BLaER1 treated with 17β-estradiol and CSF1 and Interleukin-3, amounts not matched to agents 10 nM and 100 nM (cell line): ENCODE measurements around the gene ADGRE3.

Source experiments
- H3K27ac ChIP-seq, 11 experiments: shearing (Covaris generic); formaldehyde crosslinking; 2 replicates each; pipeline ENCODE4 v1.8.1; 2022
- H3K27me3 ChIP-seq, 11 experiments: shearing (Covaris generic); formaldehyde crosslinking; 2 replicates each; pipeline ENCODE4 v1.8.1; 2022
- H3K36me3 ChIP-seq, 11 experiments: shearing (Covaris generic); formaldehyde crosslinking; 2 replicates each; pipeline ENCODE4 v1.8.1; 2022
- H3K4me1 ChIP-seq, 10 experiments: shearing (Covaris generic); formaldehyde crosslinking; 2 replicates each; pipeline ENCODE4 v1.8.1; 2022
- H3K4me2 ChIP-seq, 11 experiments: shearing (Covaris generic); formaldehyde crosslinking; 2 replicates each; pipeline ENCODE4 v1.8.1; 2022
- H3K4me3 ChIP-seq, 10 experiments: shearing (Covaris generic); formaldehyde crosslinking; 2 replicates each; pipeline ENCODE4 v1.8.1; 2022
- H3K9ac ChIP-seq, 11 experiments: shearing (Covaris generic); formaldehyde crosslinking; 2 replicates each; pipeline ENCODE4 v1.8.1; 2022
- H3K9me3 ChIP-seq, 11 experiments: shearing (Covaris generic); formaldehyde crosslinking; replicated peaks in 1 of 11; 2 replicates each; pipeline ENCODE4 v1.8.1; 2022
- H4K20me1 ChIP-seq, 11 experiments: shearing (Covaris generic); formaldehyde crosslinking; 2 replicates each; pipeline ENCODE4 v1.8.1; 2022
- Cebpa-rat ChIP-seq, 11 experiments: shearing (Covaris generic); IDR thresholded peaks; 2 replicates each; pipeline ENCODE4 v1.8.1; 2022

Gene ADGRE3

GRCh38 chr19:14699641-14700040 lies 25.0 kb upstream of the ADGRE3 start:
- Histone ChIP-seq H3K4me1 (peaks cover 0 to 8% (median 0%) of the 10 kb centered on the region in 10 experiments; a peak in 1 of 20 replicates), H3K9ac (no peak overlapping the region), H3K36me3 (peaks cover 91 to 100% (median 94%) of the 10 kb centered on the region in 11 experiments), H3K9me3 (peaks cover 26 to 45% (median 33%) of the 10 kb centered on the region in 11 experiments), H4K20me1 (peaks cover 0 to 4% (median 0%) of the 10 kb centered on the region in 11 experiments; a peak in 6 of 22 replicates), H3K27me3 (no peaks in the 10 kb centered on the region), H3K27ac (no peak overlapping the region), H3K4me2 (no peak overlapping the region), H3K4me3 (no peak overlapping the region)
- TF ChIP-seq Cebpa-rat (IDR thresholded peaks at IDR 0.05): no peak

GRCh38 chr19:14695471-14695870 lies 20.8 kb upstream of the ADGRE3 start:
- no peak for TF ChIP-seq Cebpa-rat (IDR thresholded peaks at IDR 0.05)
- peaks cover 0 to 8% (median 0%) of the 10 kb centered on the region in 11 experiments; a peak in 4 of 22 replicates for H3K9me3 ChIP-seq
- H3K27me3 ChIP-seq: no peaks in the 10 kb centered on the region
- no peak overlapping the region for H3K4me3 ChIP-seq
- peaks cover 67 to 78% (median 72%) of the 10 kb centered on the region in 11 experiments for H3K36me3 ChIP-seq
- H3K4me2 ChIP-seq: no peak overlapping the region
- no peak overlapping the region for H3K27ac ChIP-seq
- no peak overlapping the region for H3K9ac ChIP-seq
- H4K20me1 ChIP-seq: peaks cover 0 to 19% (median 5%) of the 10 kb centered on the region in 11 experiments; a peak in 10 of 22 replicates
- H3K4me1 ChIP-seq: peaks cover 8 to 30% (median 14%) of the 10 kb centered on the region in 10 experiments; a peak in 19 of 20 replicates

DNA sequence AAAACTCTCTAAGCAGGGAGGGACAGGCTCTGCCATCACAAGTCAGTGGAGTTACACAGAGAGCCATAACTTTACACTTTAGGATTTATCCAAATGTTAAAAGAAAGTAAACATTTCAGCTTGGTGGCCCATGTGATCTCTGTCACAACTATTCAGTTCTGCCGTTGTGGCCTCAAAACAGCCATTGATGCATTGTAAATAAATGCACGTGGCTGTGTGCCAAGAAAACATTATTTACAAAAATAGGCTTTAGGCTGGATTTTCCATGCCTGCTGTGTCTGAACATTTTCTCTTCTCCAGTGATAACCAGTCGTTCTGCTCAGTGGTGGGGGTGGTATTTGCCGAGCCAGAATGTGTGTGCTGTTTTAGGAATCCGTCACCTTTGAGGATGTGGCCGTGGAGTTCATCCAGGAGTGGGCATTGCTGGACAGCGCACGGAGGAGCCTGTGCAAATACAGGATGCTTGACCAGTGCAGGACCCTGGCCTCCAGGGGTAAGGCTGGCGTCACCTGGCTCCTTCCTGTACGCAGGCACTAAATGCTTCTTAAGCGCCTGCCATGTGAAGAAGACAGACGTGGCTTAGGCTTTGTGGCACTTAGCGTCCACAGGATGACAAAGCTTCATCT lies 20.1 kb upstream of the ADGRE3 start:
- Histone ChIP-seq H3K9me3 (peaks cover 0 to 1% (median 0%) of the 10 kb centered on the region in 11 experiments; a peak in 1 of 22 replicates), H3K4me1 (peaks cover 9 to 30% (median 15%) of the 10 kb centered on the region in 10 experiments; a peak in 19 of 20 replicates), H3K4me2 (no peak overlapping the region), H4K20me1 (peaks cover 0 to 19% (median 5%) of the 10 kb centered on the region in 11 experiments; a peak in 10 of 22 replicates), H3K4me3 (no peak overlapping the region), H3K27me3 (no peaks in the 10 kb centered on the region), H3K27ac (no peak overlapping the region), H3K36me3 (peaks cover 60 to 70% (median 64%) of the 10 kb centered on the region in 11 experiments), H3K9ac (no peak overlapping the region)
- TF ChIP-seq Cebpa-rat (IDR thresholded peaks at IDR 0.05): no peak

DNA sequence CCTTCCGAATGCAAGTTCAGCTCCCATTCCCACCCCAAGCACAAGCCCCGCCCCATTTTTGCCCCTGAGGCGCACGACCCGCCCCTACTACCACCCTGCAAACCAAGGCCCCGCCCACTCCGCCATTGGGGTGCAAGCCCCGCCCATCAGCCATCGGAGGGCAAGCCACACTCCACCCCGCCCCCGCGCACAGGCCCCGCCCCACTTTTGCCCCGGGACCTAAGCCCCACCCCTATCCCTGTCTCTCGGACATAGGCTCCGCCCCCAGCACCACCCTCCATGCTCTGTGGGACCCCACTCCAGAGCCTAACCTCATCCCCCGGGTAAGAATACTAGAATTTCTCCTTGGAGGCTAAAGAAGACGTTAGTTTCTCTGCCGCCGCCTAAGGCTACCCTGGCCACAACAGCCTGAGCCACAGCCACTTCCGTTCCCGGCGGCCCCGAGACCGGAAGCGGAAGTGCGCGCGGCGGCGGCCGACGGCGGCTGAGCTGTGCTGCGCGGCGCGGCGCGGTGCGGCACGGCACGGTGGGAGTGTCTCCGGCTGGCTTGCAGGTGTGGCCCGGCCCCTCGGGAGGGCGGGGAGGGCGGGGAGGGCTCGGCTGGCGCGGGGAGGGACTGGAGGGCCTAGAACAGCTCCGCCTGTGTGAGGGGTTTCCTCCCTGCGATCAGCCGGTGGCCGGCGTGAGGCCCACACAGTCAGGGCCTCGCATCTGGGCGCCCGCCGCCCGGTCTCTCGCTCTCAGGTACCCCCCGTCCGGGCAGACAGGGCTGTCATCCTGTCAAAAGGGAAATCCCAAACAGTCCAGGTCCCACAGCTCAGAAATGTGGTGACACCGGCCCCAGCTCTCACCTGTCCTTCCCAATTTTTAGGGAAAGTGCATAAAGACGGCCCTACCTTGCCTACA lies 15.2 kb upstream of the ADGRE3 start, which contains the start of gene ZNF333:
TSS of gene ZNF333 (plus strand) at position 451 of the 906 bp plus-strand sequence. CDS start 3,444 bp downstream, outside the sequence.
- H3K27me3 ChIP-seq: no peaks in the 10 kb centered on the region
- no peaks in the 10 kb centered on the region for H3K9me3 ChIP-seq
- peaks cover 25 to 61% (median 41%) of the 10 kb centered on the region in 10 experiments for H3K4me1 ChIP-seq
- H3K4me3 ChIP-seq: peak within 1 kb of the TSS; percentile 76 to 94 (median 86)
- peak within 1 kb of the TSS; percentile 89 to 98 (median 96) for H3K27ac ChIP-seq
- peak within 1 kb of the TSS; percentile 86 to 96 (median 91) for H3K9ac ChIP-seq
- peaks cover 0 to 19% (median 5%) of the 10 kb centered on the region in 11 experiments; a peak in 9 of 22 replicates for H4K20me1 ChIP-seq
- peak within 1 kb of the TSS; percentile 87 to 96 (median 91) for H3K4me2 ChIP-seq
- H3K36me3 ChIP-seq: peaks cover 16 to 24% (median 21%) of the 10 kb centered on the region in 11 experiments
- no peak for TF ChIP-seq Cebpa-rat (IDR thresholded peaks at IDR 0.05)

- H4K20me1 ChIP-seq: no peaks in the 10 kb centered on the region
- H3K36me3 ChIP-seq: no peaks in the 10 kb centered on the region
- TF ChIP-seq Cebpa-rat (IDR thresholded peaks at IDR 0.05): no peak
- H3K9me3 ChIP-seq: no peaks in the 10 kb centered on the region; a peak in 1 of 22 replicates
- no peak overlapping the region for H3K27ac ChIP-seq
- H3K4me3 ChIP-seq: no peak overlapping the region
- no peaks in the 10 kb centered on the region for H3K27me3 ChIP-seq
- H3K9ac ChIP-seq: no peak overlapping the region
- no peak overlapping the region for H3K4me2 ChIP-seq
- H3K4me1 ChIP-seq: peaks cover 34 to 78% (median 61%) of the 10 kb centered on the region in 10 experiments
Measured at GRCh38 chr19:14686411-14686810, 11.8 kb upstream of the ADGRE3 start.

DNA sequence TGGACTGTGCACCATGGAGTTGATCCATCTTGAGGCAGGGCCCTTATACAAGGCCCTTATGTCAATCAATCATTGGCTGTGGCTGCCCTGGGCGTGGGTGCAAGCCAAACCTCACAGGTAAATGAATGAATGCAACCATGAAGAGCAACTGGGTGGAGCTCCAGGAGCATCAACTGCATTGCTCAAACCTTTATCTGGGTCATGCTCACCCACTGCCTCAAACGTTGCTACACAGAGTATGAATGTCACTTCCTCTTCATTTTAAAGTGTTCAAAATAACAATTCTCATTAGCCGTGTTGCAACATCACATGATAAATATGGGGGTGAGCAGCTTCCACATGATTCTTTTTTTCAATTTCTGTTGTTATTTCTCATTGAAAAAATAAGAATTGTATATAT lies 8.8 kb upstream of the ADGRE3 start:
- H3K27me3 ChIP-seq: no peaks in the 10 kb centered on the region
- H3K36me3 ChIP-seq: no peaks in the 10 kb centered on the region
- no peaks in the 10 kb centered on the region; a peak in 1 of 22 replicates for H3K9me3 ChIP-seq

GRCh38 chr19:14682084-14682483 lies 7.4 kb upstream of the ADGRE3 start:
- no peaks in the 10 kb centered on the region; a peak in 1 of 22 replicates for H3K9me3 ChIP-seq
- H3K4me3 ChIP-seq: no peak overlapping the region
- H3K9ac ChIP-seq: no peak overlapping the region
- H3K36me3 ChIP-seq: no peaks in the 10 kb centered on the region
- peak overlapping the region in 3 of 11 experiments; percentile 71 to 90 (median 81); a peak in 5 of 22 replicates for H3K4me2 ChIP-seq
- peaks cover 6 to 64% (median 37%) of the 10 kb centered on the region in 10 experiments; a peak in 19 of 20 replicates for H3K4me1 ChIP-seq
- peak overlapping the region in 3 of 11 experiments; percentile 80 to 86 (median 85); a peak in 5 of 22 replicates for H3K27ac ChIP-seq
- H3K27me3 ChIP-seq: no peaks in the 10 kb centered on the region
- no peak for TF ChIP-seq Cebpa-rat (IDR thresholded peaks at IDR 0.05)
- H4K20me1 ChIP-seq: no peaks in the 10 kb centered on the region

More for the DNA sequence above, 8.8 kb upstream of the ADGRE3 start:
- Histone ChIP-seq H3K4me2 (peak overlapping the region; percentile 3 to 90 (median 75); a peak in 20 of 22 replicates), H3K27ac (peak overlapping the region in 10 of 11 experiments; percentile 45 to 86 (median 72); a peak in 18 of 22 replicates), H3K4me1 (peaks cover 13 to 74% (median 40%) of the 10 kb centered on the region in 10 experiments), H3K4me3 (no peak overlapping the region), H4K20me1 (no peaks in the 10 kb centered on the region), H3K9ac (peak overlapping the region in 8 of 11 experiments; percentile 4 to 65 (median 48); a peak in 11 of 22 replicates)
- TF ChIP-seq Cebpa-rat (IDR thresholded peaks at IDR 0.05): peak in 9 of 11 experiments; percentile 36 to 92 (median 81); a peak in 13 of 22 replicates

GRCh38 chr19:14678199-14678598 lies 3.6 kb upstream of the ADGRE3 start:
- peaks cover 9 to 69% (median 39%) of the 10 kb centered on the region in 10 experiments; a peak in 19 of 20 replicates for H3K4me1 ChIP-seq
- no peaks in the 10 kb centered on the region for H3K36me3 ChIP-seq
- no peak overlapping the region for H3K4me3 ChIP-seq
- H4K20me1 ChIP-seq: no peaks in the 10 kb centered on the region
- no peaks in the 10 kb centered on the region for H3K27me3 ChIP-seq
- H3K9ac ChIP-seq: no peak overlapping the region
- TF ChIP-seq Cebpa-rat (IDR thresholded peaks at IDR 0.05): no peak
- H3K27ac ChIP-seq: no peak overlapping the region
- H3K9me3 ChIP-seq: no peaks in the 10 kb centered on the region; a peak in 1 of 22 replicates
- H3K4me2 ChIP-seq: no peak overlapping the region
